Caco-2 (cell line): ENCODE results near the gene ITPRID1. TPM values are rescaled to one million over a fixed set of nuclear protein-coding genes. Genes with fewer than 3 reads are reported as not detected.

Experiments
- BruUV-seq: library from RNA; stranded (reverse); fragments of 400-500 nt; replicated peaks from 2 replicates; lab custom pipeline; 2021; lab: Mats Ljungman, UMichigan
- CTCF ChIA-PET: fragments of 300-600 bp; sonication (Branson Sonifier 250); formaldehyde crosslinking; loops from one replicate; lab custom pipeline; 2022; ENCODE audit warnings: antibody characterized with exemption; lab: Charles Lee
- POLR2A ChIA-PET: fragments of 300-600 bp; sonication (Branson Sonifier 250); formaldehyde crosslinking; loops from one replicate; lab custom pipeline; 2022; ENCODE audit warnings: antibody characterized with exemption; lab: Charles Lee
- DNase-seq, 2 experiments: peaks; one replicate each; pipeline versions ENCODE4 v3.0.0 to v3.0.0-alpha.2; 2020 to 2022
- H3K27me3 ChIP-seq: replicated peaks from 2 replicates; pipeline ENCODE4 v1.6.0; 2011; ENCODE audit warnings: low read length; ENCODE audit not compliant: control insufficient read depth, insufficient read depth
- H3K36me3 ChIP-seq: 2 replicates; pipeline ENCODE4 v1.5.1; 2011; ENCODE audit warnings: low read length; ENCODE audit not compliant: control insufficient read depth, insufficient read depth
- H3K4me1 ChIP-seq: fragments of 250-450 bp; sonication (Bioruptor Pico); 2 replicates; pipeline ENCODE4 v1.5.1; 2020; ENCODE audit warnings: mild to moderate bottlenecking
- H3K4me3 ChIP-seq: 2 replicates; pipeline ENCODE4 v1.5.1; 2011; ENCODE audit warnings: low read depth, mild to moderate bottlenecking, control low read depth, low read length
- H3K9me3 ChIP-seq: fragments of 250-450 bp; sonication (Bioruptor Pico); 2 replicates; pipeline ENCODE4 v1.5.1; 2020; ENCODE audit warnings: mild to moderate bottlenecking, moderate library complexity
- H3K27ac Mint-ChIP-seq: one replicate; pipeline ENCODE4 v1.8.0; 2022; ENCODE audit warnings: mixed read lengths; ENCODE audit not compliant: unreplicated experiment
- H3K27me3 Mint-ChIP-seq: one replicate; pipeline ENCODE4 v1.8.0; 2022; ENCODE audit warnings: mixed read lengths; ENCODE audit not compliant: insufficient read depth, unreplicated experiment
- H3K36me3 Mint-ChIP-seq: one replicate; pipeline ENCODE4 v1.8.0; 2022; ENCODE audit warnings: mild to moderate bottlenecking, mixed read lengths; ENCODE audit not compliant: insufficient read depth, unreplicated experiment
- H3K4me1 Mint-ChIP-seq: one replicate; pipeline ENCODE4 v1.8.0; 2022; ENCODE audit warnings: low read depth, mixed read lengths; ENCODE audit not compliant: unreplicated experiment
- H3K4me3 Mint-ChIP-seq: one replicate; pipeline ENCODE4 v1.8.0; 2022; ENCODE audit warnings: mild to moderate bottlenecking, moderate library complexity, mixed read lengths; ENCODE audit not compliant: unreplicated experiment
- H3K9me3 Mint-ChIP-seq: one replicate; pipeline ENCODE4 v1.8.0; 2022; ENCODE audit warnings: mixed read lengths; ENCODE audit not compliant: unreplicated experiment
- intact Hi-C: fragments of 100-400 bp; cut with micrococcal nuclease; formaldehyde crosslinking; loops from one replicate; pipeline ENCODE4 v1.10.0; 2022; ENCODE audit not compliant: unreplicated experiment
- total RNA-seq: library from RNA; stranded (reverse); gene quantifications from 2 replicates; pipeline ENCODE4 v1.2.3, GENCODE V29; 2022
- TF ChIP-seq, protein P1 (sequence below), 2 experiments: fragments of 200-600 bp in 1 of 2; IDR thresholded peaks; 1 replicate in 1 of 2; 2 replicates in 1 of 2; pipeline versions ENCODE4 v1.5.1 to v1.8.0; 2011 to 2022; ENCODE audit warnings: antibody characterized with exemption in 1 of 2, control low read depth in 1 of 2, inconsistent platforms in 1 of 2, low read depth in 1 of 2, low read length in 1 of 2, mild to moderate bottlenecking in 1 of 2, moderate library complexity in 1 of 2; ENCODE audit not compliant: insufficient read depth in 1 of 2, severe bottlenecking in 1 of 2, unreplicated experiment in 1 of 2

Gene ITPRID1
- total RNA-seq, 1 experiment from 2014 or later, result 0.09 TPM

DNA sequence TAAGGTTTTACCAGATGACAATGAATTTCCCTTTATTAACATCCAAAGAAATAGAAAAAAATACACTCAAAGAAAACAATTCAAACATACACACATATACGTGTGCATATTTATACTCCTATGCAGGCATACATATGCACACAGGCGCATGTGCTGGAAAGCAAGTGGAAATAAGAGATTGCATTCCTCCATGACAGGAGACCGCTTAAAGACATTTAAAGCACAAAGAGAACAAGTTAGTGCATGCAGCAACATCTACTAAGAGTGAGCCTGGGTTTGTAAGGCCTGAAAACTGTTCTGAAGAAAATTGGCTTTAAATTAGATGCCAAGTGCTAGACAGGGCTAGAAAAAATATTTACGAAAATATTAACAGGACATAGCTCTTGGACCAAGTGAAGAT lies 133.1 kb downstream of the ITPRID1 start:
- H3K4me3 Mint-ChIP-seq, result no peak overlapping the region
- POLR2A ChIA-PET, result no interaction called here
- Histone ChIP-seq H3K4me1 (no peaks in the 10 kb centered on the region), H3K9me3 (no peaks in the 10 kb centered on the region), H3K4me3 (no peak overlapping the region), H3K27me3 (no peaks in the 10 kb centered on the region; the same call in 1 of the 2 replicates), H3K36me3 (no peaks in the 10 kb centered on the region)
- H3K9me3 Mint-ChIP-seq, result no peaks in the 10 kb centered on the region
- BruUV-seq, result no TSS peak
- H3K27me3 Mint-ChIP-seq, result peaks cover 24% of the 10 kb centered on the region
- intact Hi-C loops, result no loop called here
- H3K4me1 Mint-ChIP-seq, result no peaks in the 10 kb centered on the region
- H3K36me3 Mint-ChIP-seq, result no peaks in the 10 kb centered on the region
- CTCF ChIA-PET, result no interaction called here
- H3K27ac Mint-ChIP-seq, result no peak overlapping the region
- no peak for DNase-seq
- TF ChIP-seq, protein P1, sequence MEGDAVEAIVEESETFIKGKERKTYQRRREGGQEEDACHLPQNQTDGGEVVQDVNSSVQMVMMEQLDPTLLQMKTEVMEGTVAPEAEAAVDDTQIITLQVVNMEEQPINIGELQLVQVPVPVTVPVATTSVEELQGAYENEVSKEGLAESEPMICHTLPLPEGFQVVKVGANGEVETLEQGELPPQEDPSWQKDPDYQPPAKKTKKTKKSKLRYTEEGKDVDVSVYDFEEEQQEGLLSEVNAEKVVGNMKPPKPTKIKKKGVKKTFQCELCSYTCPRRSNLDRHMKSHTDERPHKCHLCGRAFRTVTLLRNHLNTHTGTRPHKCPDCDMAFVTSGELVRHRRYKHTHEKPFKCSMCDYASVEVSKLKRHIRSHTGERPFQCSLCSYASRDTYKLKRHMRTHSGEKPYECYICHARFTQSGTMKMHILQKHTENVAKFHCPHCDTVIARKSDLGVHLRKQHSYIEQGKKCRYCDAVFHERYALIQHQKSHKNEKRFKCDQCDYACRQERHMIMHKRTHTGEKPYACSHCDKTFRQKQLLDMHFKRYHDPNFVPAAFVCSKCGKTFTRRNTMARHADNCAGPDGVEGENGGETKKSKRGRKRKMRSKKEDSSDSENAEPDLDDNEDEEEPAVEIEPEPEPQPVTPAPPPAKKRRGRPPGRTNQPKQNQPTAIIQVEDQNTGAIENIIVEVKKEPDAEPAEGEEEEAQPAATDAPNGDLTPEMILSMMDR (IDR thresholded peaks at IDR 0.05; ENCODE audit: insufficient read depth in 1 of 2, low read depth in 1 of 2, low read length in 1 of 2, severe bottlenecking in 1 of 2, unreplicated experiment in 1 of 2), result no peak

DNA sequence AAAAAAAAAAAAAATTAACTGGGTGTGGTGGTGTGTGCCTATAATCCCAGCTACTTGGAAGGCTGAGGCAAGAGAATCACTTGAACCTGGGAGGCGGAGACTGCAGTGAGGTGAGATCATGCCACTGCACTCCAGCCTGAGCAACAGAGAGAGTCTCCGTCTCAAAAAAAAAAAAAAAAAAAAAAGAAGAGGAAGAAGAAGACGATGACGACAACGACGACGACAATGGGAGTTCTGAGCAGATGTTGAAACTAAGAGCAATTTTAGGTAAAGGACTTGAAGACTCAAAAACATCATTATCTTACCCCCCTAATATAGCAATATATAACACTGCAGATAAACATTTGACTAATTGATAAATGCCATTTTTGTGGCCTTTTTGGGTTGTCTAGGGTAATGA lies 133.6 kb downstream of the ITPRID1 start:
- no peak for DNase-seq
- H3K36me3 ChIP-seq, result no peaks in the 10 kb centered on the region
- no peak overlapping the region for H3K4me3 Mint-ChIP-seq
- no peaks in the 10 kb centered on the region for H3K9me3 Mint-ChIP-seq
- H3K4me3 ChIP-seq, result no peak overlapping the region
- ChIA-PET CTCF (interaction anchor here (0.7 kb wide), 1 partner anchor 555 kb away, joined by 3 read pairs; no protein-coding TSS in a partner anchor), POLR2A (no interaction called here)
- TF ChIP-seq, protein P1 (IDR thresholded peaks at IDR 0.05; ENCODE audit: insufficient read depth in 1 of 2, low read depth in 1 of 2, low read length in 1 of 2, severe bottlenecking in 1 of 2, unreplicated experiment in 1 of 2), result no peak
- no peaks in the 10 kb centered on the region for H3K4me1 ChIP-seq
- H3K4me1 Mint-ChIP-seq, result no peaks in the 10 kb centered on the region
- no peaks in the 10 kb centered on the region; the same call in 1 of the 2 replicates for H3K27me3 ChIP-seq
- no peaks in the 10 kb centered on the region for H3K36me3 Mint-ChIP-seq
- intact Hi-C loops, result no loop called here
- H3K27me3 Mint-ChIP-seq, result peaks cover 24% of the 10 kb centered on the region
- BruUV-seq, result no TSS peak
- no peak overlapping the region for H3K27ac Mint-ChIP-seq
- no peaks in the 10 kb centered on the region for H3K9me3 ChIP-seq

- H3K27ac Mint-ChIP-seq, result no peak overlapping the region
- H3K4me1 ChIP-seq, result no peaks in the 10 kb centered on the region
- H3K36me3 Mint-ChIP-seq, result no peaks in the 10 kb centered on the region
- H3K27me3 Mint-ChIP-seq, result peaks cover 28% of the 10 kb centered on the region
- no peaks in the 10 kb centered on the region for H3K9me3 Mint-ChIP-seq
- H3K4me3 Mint-ChIP-seq, result no peak overlapping the region
- H3K27me3 ChIP-seq, result no peaks in the 10 kb centered on the region
- H3K36me3 ChIP-seq, result no peaks in the 10 kb centered on the region
- no peak overlapping the region for H3K4me3 ChIP-seq
- no TSS peak for BruUV-seq
- H3K4me1 Mint-ChIP-seq, result no peaks in the 10 kb centered on the region
- TF ChIP-seq, protein P1 (IDR thresholded peaks at IDR 0.05; ENCODE audit: insufficient read depth in 1 of 2, low read depth in 1 of 2, low read length in 1 of 2, severe bottlenecking in 1 of 2, unreplicated experiment in 1 of 2), result peak in 1 of 2 experiments; percentile 15
- ChIA-PET POLR2A (no interaction called here), CTCF (no interaction called here)
- intact Hi-C loops, result loop anchor here (1.0 kb wide), 1 partner anchor 88 kb away; no protein-coding TSS in a partner anchor
- DNase-seq, result no peak
- H3K9me3 ChIP-seq, result no peaks in the 10 kb centered on the region
These were observed 134.4 kb downstream of the ITPRID1 start for GRCh38 chr7:31648288-31648687.
